Measurements from ENCODE around the gene PIM1. TPM values are rescaled to one million over a fixed set of nuclear protein-coding genes. Genes with fewer than 3 reads are reported as not detected.
"Not testable (repeated sequence)": the region's sequence is repeated elsewhere in the genome, so short reads cannot be mapped to it uniquely, and the experiment has no call there.

PIM1 gene
- total and polyA plus RNA-seq, 2 experiments from 2014 or later = 14.7 to 21.5 TPM

- peak overlapping the region; percentile 99 for H3K27ac ChIP-seq
- H3K36me3 ChIP-seq = no peaks in the 10 kb centered on the region
- no peak overlapping the region for H3K4me3 ChIP-seq
- H3K4me1 ChIP-seq (ENCODE audit: low read depth) = peaks cover 34% of the 10 kb centered on the region
- no peaks in the 10 kb centered on the region for H3K9me3 ChIP-seq (ENCODE audit: low read depth)
- H3K27me3 ChIP-seq = no peaks in the 10 kb centered on the region
- TF ChIP-seq, protein P1, sequence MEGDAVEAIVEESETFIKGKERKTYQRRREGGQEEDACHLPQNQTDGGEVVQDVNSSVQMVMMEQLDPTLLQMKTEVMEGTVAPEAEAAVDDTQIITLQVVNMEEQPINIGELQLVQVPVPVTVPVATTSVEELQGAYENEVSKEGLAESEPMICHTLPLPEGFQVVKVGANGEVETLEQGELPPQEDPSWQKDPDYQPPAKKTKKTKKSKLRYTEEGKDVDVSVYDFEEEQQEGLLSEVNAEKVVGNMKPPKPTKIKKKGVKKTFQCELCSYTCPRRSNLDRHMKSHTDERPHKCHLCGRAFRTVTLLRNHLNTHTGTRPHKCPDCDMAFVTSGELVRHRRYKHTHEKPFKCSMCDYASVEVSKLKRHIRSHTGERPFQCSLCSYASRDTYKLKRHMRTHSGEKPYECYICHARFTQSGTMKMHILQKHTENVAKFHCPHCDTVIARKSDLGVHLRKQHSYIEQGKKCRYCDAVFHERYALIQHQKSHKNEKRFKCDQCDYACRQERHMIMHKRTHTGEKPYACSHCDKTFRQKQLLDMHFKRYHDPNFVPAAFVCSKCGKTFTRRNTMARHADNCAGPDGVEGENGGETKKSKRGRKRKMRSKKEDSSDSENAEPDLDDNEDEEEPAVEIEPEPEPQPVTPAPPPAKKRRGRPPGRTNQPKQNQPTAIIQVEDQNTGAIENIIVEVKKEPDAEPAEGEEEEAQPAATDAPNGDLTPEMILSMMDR (IDR thresholded peaks at IDR 0.05; ENCODE audit: low read depth, low read length) = no peak
- peak in 1 of 2 donors; percentile 76 for DNase-seq (ENCODE audit: low read depth in 1 of 2, low spot score in 1 of 2)
These were observed 43.4 kb upstream of the PIM1 start for GRCh38 chr6:37126493-37126958.

- H3K9me3 ChIP-seq (ENCODE audit: low read depth) = no peaks in the 10 kb centered on the region
- H3K27me3 ChIP-seq = no peaks in the 10 kb centered on the region
- no peaks in the 10 kb centered on the region for H3K36me3 ChIP-seq
- peak overlapping the region; percentile 99 for H3K27ac ChIP-seq
- H3K4me1 ChIP-seq (ENCODE audit: low read depth) = peaks cover 38% of the 10 kb centered on the region
- DNase-seq (ENCODE audit: low read depth in 1 of 2, low spot score in 1 of 2) = no peak
- TF ChIP-seq, protein P1 (IDR thresholded peaks at IDR 0.05; ENCODE audit: low read depth, low read length) = no peak
- H3K4me3 ChIP-seq = no peak overlapping the region
These were observed 42.9 kb upstream of the PIM1 start for GRCh38 chr6:37126961-37127616.

DNA sequence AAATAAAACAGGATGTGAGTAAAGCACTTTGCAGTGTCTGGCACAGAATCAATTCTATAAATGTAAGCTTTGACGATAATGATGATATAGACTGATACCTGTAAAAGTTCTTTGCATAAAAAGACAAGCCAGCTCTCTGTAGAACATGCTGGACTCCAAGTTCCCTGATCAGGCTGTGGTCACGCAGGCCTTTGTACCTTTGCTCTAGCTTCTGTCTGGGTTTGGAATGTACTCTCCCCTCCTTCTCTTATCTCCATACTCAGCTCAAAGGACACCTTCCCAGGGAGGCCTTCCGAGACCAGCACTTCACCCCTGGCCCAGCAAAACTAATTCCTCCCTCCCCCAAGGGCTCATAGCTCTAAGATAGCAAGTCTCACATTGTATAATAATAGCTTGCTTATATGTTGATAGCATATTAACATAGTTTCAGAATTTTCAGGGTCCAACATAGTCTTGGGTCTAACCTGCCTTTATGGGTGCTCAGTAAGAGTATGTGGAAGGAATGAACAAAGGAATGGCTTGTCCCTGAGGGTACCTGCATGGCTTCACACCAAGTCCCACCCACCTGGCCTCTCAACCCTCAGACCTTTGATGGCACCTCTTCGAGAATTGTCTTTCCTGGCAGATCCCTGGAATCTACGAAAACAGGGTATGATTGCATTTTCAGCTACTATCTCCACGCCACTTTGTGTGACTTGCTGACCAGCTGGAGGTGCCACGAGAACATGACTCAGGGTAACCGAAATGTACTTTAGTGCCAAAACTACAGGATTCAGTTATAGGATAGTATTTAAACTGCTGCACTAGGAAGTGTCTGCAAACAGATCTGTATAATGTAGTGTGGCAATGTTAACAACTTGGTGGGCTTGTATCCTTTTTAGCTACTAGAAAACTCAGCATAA, 41.7 kb upstream of the PIM1 start:
- TF ChIP-seq, protein P1 (IDR thresholded peaks at IDR 0.05; ENCODE audit: low read depth, low read length) = no peak
- Histone ChIP-seq H3K9me3 (ENCODE audit: low read depth) (no peaks in the 10 kb centered on the region), H3K36me3 (no peaks in the 10 kb centered on the region), H3K4me3 (no peak overlapping the region), H3K4me1 (ENCODE audit: low read depth) (peaks cover 38% of the 10 kb centered on the region), H3K27me3 (no peaks in the 10 kb centered on the region), H3K27ac (peak overlapping the region; percentile 99)
- peak; percentile 57 to 72 for DNase-seq (ENCODE audit: low read depth in 1 of 2, low spot score in 1 of 2)

GRCh38 chr6:37128863-37129443, 41.0 kb upstream of the PIM1 start:
- H3K36me3 ChIP-seq; H3K9me3 ChIP-seq (ENCODE audit: low read depth); DNase-seq (ENCODE audit: low read depth in 1 of 2, low spot score in 1 of 2); H3K4me3 ChIP-seq; H3K27me3 ChIP-seq: not testable (repeated sequence)
- Histone ChIP-seq H3K27ac (peak overlapping the region; percentile 99), H3K4me1 (ENCODE audit: low read depth) (peaks cover 38% of the 10 kb centered on the region)

- no peak for DNase-seq (ENCODE audit: low read depth in 1 of 2, low spot score in 1 of 2)
- Histone ChIP-seq H3K4me3 (no peak overlapping the region), H3K4me1 (ENCODE audit: low read depth) (peaks cover 38% of the 10 kb centered on the region), H3K27ac (no peak overlapping the region), H3K9me3 (ENCODE audit: low read depth) (no peaks in the 10 kb centered on the region), H3K27me3 (no peaks in the 10 kb centered on the region), H3K36me3 (no peaks in the 10 kb centered on the region)
- TF ChIP-seq, protein P1 (IDR thresholded peaks at IDR 0.05; ENCODE audit: low read depth, low read length) = no peak
These were observed 40.4 kb upstream of the PIM1 start for GRCh38 chr6:37129566-37129965.
